ENCODE measurements around the gene ATP11C.

ATP11C gene

DNA sequence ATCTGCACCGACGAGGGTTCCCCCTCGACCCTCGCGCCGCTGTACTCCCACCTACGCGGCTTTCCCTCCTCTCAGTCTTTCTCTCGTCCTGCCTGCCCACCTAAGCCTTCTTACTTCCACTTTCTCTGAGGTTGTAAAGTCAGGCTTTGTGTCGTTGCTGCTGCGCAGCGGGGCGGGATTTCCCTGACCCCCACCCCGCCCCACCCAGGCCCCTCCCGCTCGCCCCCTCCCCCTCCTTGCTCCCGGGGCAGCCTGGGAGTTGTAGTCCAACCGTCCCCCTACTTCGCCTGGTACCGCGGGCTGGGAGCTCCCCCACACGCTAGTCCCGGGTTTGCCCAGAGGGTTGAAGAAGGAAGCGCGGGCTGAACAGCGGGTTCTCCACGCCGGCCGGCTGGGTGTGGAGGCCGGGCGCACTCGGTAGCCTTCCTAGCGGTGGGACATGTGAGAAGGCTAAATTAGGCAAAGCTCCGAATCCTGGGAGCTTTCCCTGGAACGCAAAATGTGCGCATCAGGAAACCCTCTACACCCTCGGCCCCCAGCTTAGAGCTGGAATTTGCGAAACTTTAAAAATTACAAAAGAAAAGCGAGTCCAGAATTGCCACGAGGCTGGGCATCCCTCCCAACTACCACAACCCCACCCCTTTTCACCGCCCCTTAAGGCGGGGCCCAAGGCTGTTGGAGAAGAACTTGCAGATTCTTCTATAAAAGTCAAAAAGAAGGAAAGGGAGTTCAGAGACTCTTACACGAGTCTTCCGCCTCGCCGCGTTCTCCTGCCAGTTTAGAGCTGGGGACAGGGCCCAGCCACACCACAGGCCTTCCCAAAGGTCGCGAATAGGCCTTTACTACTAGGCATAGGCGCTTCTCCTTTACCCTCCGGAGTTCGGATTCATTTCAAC is at the start of gene ATP11C:
Gene ATP11C (minus strand): TSS at position 153 of the 896 bp plus-strand sequence. CDS start 1,011 bp downstream, outside the sequence.
- H3K36me3 Mint-ChIP-seq (ENCODE audit: low read depth), result no peaks in the 10 kb centered on the region
- peak within 1 kb of the TSS; percentile 97 to 99 (median 98) for H3K27ac Mint-ChIP-seq
- peak within 1 kb of the TSS; percentile 89 to 98 (median 96) for H3K4me3 Mint-ChIP-seq
- H3K4me1 Mint-ChIP-seq, result peaks cover 27% of the 10 kb centered on the region
- TF ChIP-seq, protein P1, sequence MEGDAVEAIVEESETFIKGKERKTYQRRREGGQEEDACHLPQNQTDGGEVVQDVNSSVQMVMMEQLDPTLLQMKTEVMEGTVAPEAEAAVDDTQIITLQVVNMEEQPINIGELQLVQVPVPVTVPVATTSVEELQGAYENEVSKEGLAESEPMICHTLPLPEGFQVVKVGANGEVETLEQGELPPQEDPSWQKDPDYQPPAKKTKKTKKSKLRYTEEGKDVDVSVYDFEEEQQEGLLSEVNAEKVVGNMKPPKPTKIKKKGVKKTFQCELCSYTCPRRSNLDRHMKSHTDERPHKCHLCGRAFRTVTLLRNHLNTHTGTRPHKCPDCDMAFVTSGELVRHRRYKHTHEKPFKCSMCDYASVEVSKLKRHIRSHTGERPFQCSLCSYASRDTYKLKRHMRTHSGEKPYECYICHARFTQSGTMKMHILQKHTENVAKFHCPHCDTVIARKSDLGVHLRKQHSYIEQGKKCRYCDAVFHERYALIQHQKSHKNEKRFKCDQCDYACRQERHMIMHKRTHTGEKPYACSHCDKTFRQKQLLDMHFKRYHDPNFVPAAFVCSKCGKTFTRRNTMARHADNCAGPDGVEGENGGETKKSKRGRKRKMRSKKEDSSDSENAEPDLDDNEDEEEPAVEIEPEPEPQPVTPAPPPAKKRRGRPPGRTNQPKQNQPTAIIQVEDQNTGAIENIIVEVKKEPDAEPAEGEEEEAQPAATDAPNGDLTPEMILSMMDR (IDR thresholded peaks at IDR 0.05; ENCODE audit: unreplicated experiment in 3 of 3), result no peak
- H3K9me3 Mint-ChIP-seq, result no peaks in the 10 kb centered on the region
- peaks cover 4% of the 10 kb centered on the region for H3K27me3 Mint-ChIP-seq (ENCODE audit: low read depth)

GRCh38 chrX:139974471-139974870 is 41.6 kb upstream of the ATP11C start:
- TF ChIP-seq, protein P1 (IDR thresholded peaks at IDR 0.05; ENCODE audit: unreplicated experiment in 3 of 3), result no peak
- Mint-ChIP-seq H3K27ac (no peak overlapping the region), H3K4me3 (no peak overlapping the region), H3K9me3 (peaks cover 7% of the 10 kb centered on the region), H3K36me3 (ENCODE audit: low read depth) (no peaks in the 10 kb centered on the region), H3K4me1 (no peaks in the 10 kb centered on the region), H3K27me3 (ENCODE audit: low read depth) (peaks cover 8% of the 10 kb centered on the region)

DNA sequence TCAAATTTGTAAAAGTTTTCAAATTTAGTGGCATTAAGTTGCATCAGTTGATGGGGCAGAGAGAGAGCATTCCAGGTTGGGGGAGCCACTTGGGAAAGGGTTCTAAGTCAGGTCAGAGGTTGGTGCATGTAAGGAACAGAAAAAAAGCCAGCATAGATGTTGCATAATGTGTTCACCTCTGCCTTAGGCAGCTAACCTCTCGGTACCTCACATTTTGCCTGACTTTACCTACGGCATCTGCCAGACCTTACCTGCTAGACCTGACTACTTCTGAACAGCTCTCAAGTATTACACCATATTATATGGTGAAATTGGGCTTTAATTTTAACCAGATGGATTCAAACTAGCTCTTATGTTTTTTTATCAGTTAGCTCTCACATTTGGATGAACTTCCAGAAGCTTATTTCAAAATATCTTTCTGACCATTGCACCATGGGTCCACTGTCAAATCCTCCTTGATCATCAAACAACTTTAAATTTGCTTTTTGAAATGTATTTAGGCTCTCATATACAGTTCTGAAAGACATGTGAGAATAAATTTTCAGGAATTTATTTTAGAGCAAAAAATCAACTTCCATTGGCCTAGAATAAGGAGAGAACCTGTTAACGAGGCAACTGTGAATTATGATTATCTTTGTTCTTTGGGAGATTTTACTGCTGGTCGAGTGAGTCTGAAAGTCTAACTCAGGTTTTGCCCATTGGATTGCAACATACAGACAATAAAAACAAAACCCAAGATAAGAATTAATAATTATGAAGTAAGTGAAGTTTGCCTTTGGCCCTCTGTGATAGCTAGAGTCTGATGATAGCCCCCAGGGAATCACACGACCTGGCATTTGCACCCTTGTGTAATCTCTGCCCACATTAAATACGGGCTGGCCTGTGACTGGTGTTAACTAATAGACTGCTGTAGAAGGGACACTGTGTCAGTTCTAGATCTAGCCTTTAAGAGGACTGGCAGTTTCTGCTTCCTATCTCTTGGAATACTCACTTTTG is 40.1 kb upstream of the ATP11C start:
- no peaks in the 10 kb centered on the region for H3K4me1 Mint-ChIP-seq

DNA sequence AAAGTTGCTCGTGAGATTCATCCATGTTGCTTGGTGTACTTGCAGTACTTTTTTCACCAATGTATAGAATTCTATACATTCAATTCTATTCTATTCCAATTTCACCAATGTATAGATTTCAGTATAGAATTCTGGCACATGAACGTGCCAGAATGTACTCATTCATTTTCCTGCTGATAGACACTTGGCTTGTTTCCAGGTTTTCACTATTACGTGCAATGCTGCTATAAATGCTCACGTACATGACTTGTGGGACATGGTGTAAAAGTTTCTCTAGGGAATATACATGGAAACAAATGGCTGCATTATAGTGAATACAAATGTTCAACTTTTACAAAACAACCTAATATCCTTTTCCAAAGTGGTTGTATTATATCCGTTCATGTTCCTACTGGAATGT is 39.3 kb upstream of the ATP11C start:
- H3K27me3 Mint-ChIP-seq (ENCODE audit: low read depth), result peaks cover 8% of the 10 kb centered on the region
- TF ChIP-seq, protein P1 (IDR thresholded peaks at IDR 0.05; ENCODE audit: unreplicated experiment in 3 of 3), result no peak
- no peaks in the 10 kb centered on the region for H3K36me3 Mint-ChIP-seq (ENCODE audit: low read depth)
- peaks cover 8% of the 10 kb centered on the region for H3K9me3 Mint-ChIP-seq
- no peaks in the 10 kb centered on the region for H3K4me1 Mint-ChIP-seq
- H3K27ac Mint-ChIP-seq, result no peak overlapping the region
- H3K4me3 Mint-ChIP-seq, result no peak overlapping the region

More for the DNA sequence above, 40.1 kb upstream of the ATP11C start:
- H3K27me3 Mint-ChIP-seq (ENCODE audit: low read depth), result peaks cover 8% of the 10 kb centered on the region
- H3K9me3 Mint-ChIP-seq, result peaks cover 7% of the 10 kb centered on the region
- no peak overlapping the region for H3K4me3 Mint-ChIP-seq
- H3K36me3 Mint-ChIP-seq (ENCODE audit: low read depth), result no peaks in the 10 kb centered on the region
- no peak overlapping the region for H3K27ac Mint-ChIP-seq
- TF ChIP-seq, protein P1 (IDR thresholded peaks at IDR 0.05; ENCODE audit: unreplicated experiment in 3 of 3), result no peak

- no peak overlapping the region for H3K27ac Mint-ChIP-seq
- peaks cover 8% of the 10 kb centered on the region for H3K27me3 Mint-ChIP-seq (ENCODE audit: low read depth)
- no peaks in the 10 kb centered on the region for H3K4me1 Mint-ChIP-seq
- H3K9me3 Mint-ChIP-seq, result peaks cover 7% of the 10 kb centered on the region
- H3K4me3 Mint-ChIP-seq, result no peak overlapping the region
- TF ChIP-seq, protein P1 (IDR thresholded peaks at IDR 0.05; ENCODE audit: unreplicated experiment in 3 of 3), result no peak
- no peaks in the 10 kb centered on the region for H3K36me3 Mint-ChIP-seq (ENCODE audit: low read depth)
These were observed 38.5 kb upstream of the ATP11C start for GRCh38 chrX:139971394-139971749.
